K562 (cell line): ENCODE data around the gene TTLL3. TPM values are rescaled to one million over a fixed set of nuclear protein-coding genes. Genes with fewer than 3 reads are reported as not detected.

Source experiments
- CBX1 ChIP-seq: sonication (generic); IDR thresholded peaks from 2 replicates; pipeline ENCODE4 v1.6.1; 2016; ENCODE audit warnings: antibody characterized with exemption, low read depth, mild to moderate bottlenecking
- ETS2 ChIP-seq: IDR thresholded peaks from 2 replicates; pipeline ENCODE4 v1.6.1; 2016; ENCODE audit warnings: borderline replicate concordance, missing genetic modification characterization, mild to moderate bottlenecking, moderate library complexity, missing compliant biosample characterization; ENCODE audit not compliant: poor library complexity, severe bottlenecking
- GTF2E2 ChIP-seq: fragments of 200-800 bp; sonication (Bioruptor generic); IDR thresholded peaks from 2 replicates; pipeline ENCODE4 v1.6.1; 2016; ENCODE audit warnings: missing genetic modification characterization, missing compliant biosample characterization
- KLF16 ChIP-seq: IDR thresholded peaks from 2 replicates; pipeline ENCODE4 v1.6.1; 2016; ENCODE audit warnings: antibody characterized with exemption
- MAX ChIP-seq: sonication (generic); formaldehyde crosslinking; IDR thresholded peaks from 2 replicates; pipeline ENCODE4 v1.9.0; 2022; ENCODE audit warnings: mild to moderate bottlenecking, missing genetic modification reagents
- PHF20 ChIP-seq: fragments of 450-650 bp; IDR thresholded peaks from 2 replicates; pipeline ENCODE4 v1.6.1; 2018; ENCODE audit not compliant: partially characterized antibody
- RBM22 ChIP-seq: fragments of 200-400 bp; formaldehyde crosslinking; IDR thresholded peaks from 2 replicates; pipeline ENCODE4 v1.6.1; 2018; ENCODE audit warnings: low read length, low read depth; ENCODE audit not compliant: poor library complexity, severe bottlenecking
- SAFB ChIP-seq: fragments of 200-400 bp; formaldehyde crosslinking; IDR thresholded peaks from 2 replicates; pipeline ENCODE4 v1.6.1; 2017; ENCODE audit warnings: low read depth, low read length, borderline replicate concordance
- U2AF2 ChIP-seq: fragments of 200-400 bp; formaldehyde crosslinking; optimal IDR thresholded peaks from 2 replicates; pipeline ENCODE3; 2017; ENCODE audit warnings: low read depth, mild to moderate bottlenecking, low read length
- ZNF583 ChIP-seq: fragments of 250-450 bp; sonication (Bioruptor Pico); IDR thresholded peaks from 2 replicates; pipeline ENCODE4 v1.4.0; 2020
- polyA plus RNA-seq, 8 experiments: library from polyadenylated mRNA; depleted of rRNA in 4 of 8; stranded (reverse) in 5 of 8; unstranded in 3 of 8; fragments of >200 nt; fragmentation: Nextera tagmentation in 2 of 8; fragmentation: Illumina TruSeq in 1 of 8; extraction: Ambion mirVana in 2 of 8; extraction: Trizol in 1 of 8; gene quantifications; 2 replicates each; pipeline versions ENCODE4 v1.2.1 to v1.2.3, GENCODE V29; 2011 to 2014; ENCODE audit warnings: inconsistent platforms in 1 of 8, missing spikeins in 1 of 8
- total RNA-seq, 7 experiments: library from RNA; depleted of rRNA in 6 of 7; stranded (reverse); fragments of >200 nt in 6 of 7; fragmentation: Illumina TruSeq in 2 of 7; extraction: Trizol in 2 of 7; gene quantifications; 2 replicates each; pipeline versions ENCODE4 v1.2.1 to v1.2.3, GENCODE V29; 2011 to 2021; ENCODE audit warnings: low replicate concordance in 1 of 7
- TF ChIP-seq, protein P1 (sequence below): sonication (generic); formaldehyde crosslinking; IDR thresholded peaks from 2 replicates; pipeline ENCODE4 v1.8.0; 2022; ENCODE audit warnings: missing genetic modification reagents, mild to moderate bottlenecking, borderline replicate concordance
- TF ChIP-seq, protein P2 (sequence below), 3 experiments: fragments of 200-800 bp in 1 of 3; fragments of 250-450 bp in 1 of 3; fragments of 450-650 bp in 1 of 3; sonication (Bioruptor Pico) in 1 of 3; sonication (Bioruptor generic) in 1 of 3; formaldehyde crosslinking in 1 of 3; IDR thresholded peaks; 2 replicates each; pipeline versions ENCODE4 v1.6.1 to v1.8.0; 2016 to 2022; ENCODE audit warnings: mild to moderate bottlenecking in 2 of 3, missing genetic modification characterization in 2 of 3, missing compliant biosample characterization in 1 of 3, moderate library complexity in 1 of 3
- TF ChIP-seq, protein P3 (sequence below): sonication (generic); formaldehyde crosslinking; IDR thresholded peaks from 2 replicates; pipeline ENCODE4 v1.8.1; 2023; ENCODE audit warnings: mild to moderate bottlenecking, missing genetic modification reagents, moderate library complexity
- TF ChIP-seq, protein P4 (sequence below), 2 experiments: fragments of 450-650 bp; IDR thresholded peaks; 2 replicates each; pipeline ENCODE4 v1.6.1; 2018; ENCODE audit warnings: mild to moderate bottlenecking in 2 of 2, low read depth in 1 of 2; ENCODE audit not compliant: partially characterized antibody in 2 of 2

The TTLL3 gene
- total and polyA plus RNA-seq, 9 of the 15 experiments (the other 6 are each of a cell fraction or from before 2014, with no cell fraction given): 8.9 to 106 (median 33.2) TPM

GRCh38 chr3:9793161-9793781 is 16.8 kb upstream of the TTLL3 start (continued):
- TF ChIP-seq, protein P1, sequence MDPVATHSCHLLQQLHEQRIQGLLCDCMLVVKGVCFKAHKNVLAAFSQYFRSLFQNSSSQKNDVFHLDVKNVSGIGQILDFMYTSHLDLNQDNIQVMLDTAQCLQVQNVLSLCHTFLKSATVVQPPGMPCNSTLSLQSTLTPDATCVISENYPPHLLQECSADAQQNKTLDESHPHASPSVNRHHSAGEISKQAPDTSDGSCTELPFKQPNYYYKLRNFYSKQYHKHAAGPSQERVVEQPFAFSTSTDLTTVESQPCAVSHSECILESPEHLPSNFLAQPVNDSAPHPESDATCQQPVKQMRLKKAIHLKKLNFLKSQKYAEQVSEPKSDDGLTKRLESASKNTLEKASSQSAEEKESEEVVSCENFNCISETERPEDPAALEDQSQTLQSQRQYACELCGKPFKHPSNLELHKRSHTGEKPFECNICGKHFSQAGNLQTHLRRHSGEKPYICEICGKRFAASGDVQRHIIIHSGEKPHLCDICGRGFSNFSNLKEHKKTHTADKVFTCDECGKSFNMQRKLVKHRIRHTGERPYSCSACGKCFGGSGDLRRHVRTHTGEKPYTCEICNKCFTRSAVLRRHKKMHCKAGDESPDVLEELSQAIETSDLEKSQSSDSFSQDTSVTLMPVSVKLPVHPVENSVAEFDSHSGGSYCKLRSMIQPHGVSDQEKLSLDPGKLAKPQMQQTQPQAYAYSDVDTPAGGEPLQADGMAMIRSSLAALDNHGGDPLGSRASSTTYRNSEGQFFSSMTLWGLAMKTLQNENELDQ (CRISPR knock-in tag): peak; percentile 63; the same call in 1 of the 2 replicates
- TF ChIP-seq KLF16: no peak
- TF ChIP-seq CBX1: peak; percentile 52; the same call in 1 of the 2 replicates
- no peak for TF ChIP-seq SAFB
- no peak for TF ChIP-seq U2AF2
- TF ChIP-seq, protein P2, sequence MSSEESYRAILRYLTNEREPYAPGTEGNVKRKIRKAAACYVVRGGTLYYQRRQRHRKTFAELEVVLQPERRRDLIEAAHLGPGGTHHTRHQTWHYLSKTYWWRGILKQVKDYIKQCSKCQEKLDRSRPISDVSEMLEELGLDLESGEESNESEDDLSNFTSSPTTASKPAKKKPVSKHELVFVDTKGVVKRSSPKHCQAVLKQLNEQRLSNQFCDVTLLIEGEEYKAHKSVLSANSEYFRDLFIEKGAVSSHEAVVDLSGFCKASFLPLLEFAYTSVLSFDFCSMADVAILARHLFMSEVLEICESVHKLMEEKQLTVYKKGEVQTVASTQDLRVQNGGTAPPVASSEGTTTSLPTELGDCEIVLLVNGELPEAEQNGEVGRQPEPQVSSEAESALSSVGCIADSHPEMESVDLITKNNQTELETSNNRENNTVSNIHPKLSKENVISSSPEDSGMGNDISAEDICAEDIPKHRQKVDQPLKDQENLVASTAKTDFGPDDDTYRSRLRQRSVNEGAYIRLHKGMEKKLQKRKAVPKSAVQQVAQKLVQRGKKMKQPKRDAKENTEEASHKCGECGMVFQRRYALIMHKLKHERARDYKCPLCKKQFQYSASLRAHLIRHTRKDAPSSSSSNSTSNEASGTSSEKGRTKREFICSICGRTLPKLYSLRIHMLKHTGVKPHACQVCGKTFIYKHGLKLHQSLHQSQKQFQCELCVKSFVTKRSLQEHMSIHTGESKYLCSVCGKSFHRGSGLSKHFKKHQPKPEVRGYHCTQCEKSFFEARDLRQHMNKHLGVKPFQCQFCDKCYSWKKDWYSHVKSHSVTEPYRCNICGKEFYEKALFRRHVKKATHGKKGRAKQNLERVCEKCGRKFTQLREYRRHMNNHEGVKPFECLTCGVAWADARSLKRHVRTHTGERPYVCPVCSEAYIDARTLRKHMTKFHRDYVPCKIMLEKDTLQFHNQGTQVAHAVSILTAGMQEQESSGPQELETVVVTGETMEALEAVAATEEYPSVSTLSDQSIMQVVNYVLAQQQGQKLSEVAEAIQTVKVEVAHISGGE (CRISPR knock-in tag; IDR thresholded peaks at IDR 0.05): peak in 2 of 3 experiments; percentile 20 to 68; a peak in 3 of 6 replicates
- TF ChIP-seq, protein P3, sequence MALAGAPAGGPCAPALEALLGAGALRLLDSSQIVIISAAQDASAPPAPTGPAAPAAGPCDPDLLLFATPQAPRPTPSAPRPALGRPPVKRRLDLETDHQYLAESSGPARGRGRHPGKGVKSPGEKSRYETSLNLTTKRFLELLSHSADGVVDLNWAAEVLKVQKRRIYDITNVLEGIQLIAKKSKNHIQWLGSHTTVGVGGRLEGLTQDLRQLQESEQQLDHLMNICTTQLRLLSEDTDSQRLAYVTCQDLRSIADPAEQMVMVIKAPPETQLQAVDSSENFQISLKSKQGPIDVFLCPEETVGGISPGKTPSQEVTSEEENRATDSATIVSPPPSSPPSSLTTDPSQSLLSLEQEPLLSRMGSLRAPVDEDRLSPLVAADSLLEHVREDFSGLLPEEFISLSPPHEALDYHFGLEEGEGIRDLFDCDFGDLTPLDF (CRISPR knock-in tag): 0 out of 2 replicates have a peak, but pooled peaks have one; percentile 8
- TF ChIP-seq, protein P4, sequence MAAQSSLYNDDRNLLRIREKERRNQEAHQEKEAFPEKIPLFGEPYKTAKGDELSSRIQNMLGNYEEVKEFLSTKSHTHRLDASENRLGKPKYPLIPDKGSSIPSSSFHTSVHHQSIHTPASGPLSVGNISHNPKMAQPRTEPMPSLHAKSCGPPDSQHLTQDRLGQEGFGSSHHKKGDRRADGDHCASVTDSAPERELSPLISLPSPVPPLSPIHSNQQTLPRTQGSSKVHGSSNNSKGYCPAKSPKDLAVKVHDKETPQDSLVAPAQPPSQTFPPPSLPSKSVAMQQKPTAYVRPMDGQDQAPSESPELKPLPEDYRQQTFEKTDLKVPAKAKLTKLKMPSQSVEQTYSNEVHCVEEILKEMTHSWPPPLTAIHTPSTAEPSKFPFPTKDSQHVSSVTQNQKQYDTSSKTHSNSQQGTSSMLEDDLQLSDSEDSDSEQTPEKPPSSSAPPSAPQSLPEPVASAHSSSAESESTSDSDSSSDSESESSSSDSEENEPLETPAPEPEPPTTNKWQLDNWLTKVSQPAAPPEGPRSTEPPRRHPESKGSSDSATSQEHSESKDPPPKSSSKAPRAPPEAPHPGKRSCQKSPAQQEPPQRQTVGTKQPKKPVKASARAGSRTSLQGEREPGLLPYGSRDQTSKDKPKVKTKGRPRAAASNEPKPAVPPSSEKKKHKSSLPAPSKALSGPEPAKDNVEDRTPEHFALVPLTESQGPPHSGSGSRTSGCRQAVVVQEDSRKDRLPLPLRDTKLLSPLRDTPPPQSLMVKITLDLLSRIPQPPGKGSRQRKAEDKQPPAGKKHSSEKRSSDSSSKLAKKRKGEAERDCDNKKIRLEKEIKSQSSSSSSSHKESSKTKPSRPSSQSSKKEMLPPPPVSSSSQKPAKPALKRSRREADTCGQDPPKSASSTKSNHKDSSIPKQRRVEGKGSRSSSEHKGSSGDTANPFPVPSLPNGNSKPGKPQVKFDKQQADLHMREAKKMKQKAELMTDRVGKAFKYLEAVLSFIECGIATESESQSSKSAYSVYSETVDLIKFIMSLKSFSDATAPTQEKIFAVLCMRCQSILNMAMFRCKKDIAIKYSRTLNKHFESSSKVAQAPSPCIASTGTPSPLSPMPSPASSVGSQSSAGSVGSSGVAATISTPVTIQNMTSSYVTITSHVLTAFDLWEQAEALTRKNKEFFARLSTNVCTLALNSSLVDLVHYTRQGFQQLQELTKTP (IDR thresholded peaks at IDR 0.05; ENCODE audit: low read depth in 1 of 2, partially characterized antibody in 2 of 2): peak in 1 of 2 experiments; percentile 3
- TF ChIP-seq RBM22: no peak
- TF ChIP-seq GTF2E2: peak; percentile 84
- TF ChIP-seq ETS2 (tag): no peak
- TF ChIP-seq MAX (CRISPR knock-in tag): peak; percentile 61
- no peak for TF ChIP-seq ZNF583 (CRISPR knock-in tag)
- TF ChIP-seq PHF20: peak; percentile 95
